Erythroblast (primary cell): Measurements from ENCODE around the gene CD47.

Source experiments
- DNase-seq, 2 experiments: peaks; one replicate each; lab custom pipeline; 2025; lab: John Stamatoyannopoulos, UW
- GATA1 ChIP-seq: IDR thresholded peaks from 2 replicates; pipeline ENCODE4 v1.6.1; 2011; ENCODE audit warnings: low read depth, mild to moderate bottlenecking, control low read depth, low read length, moderate library complexity
- POLR2A ChIP-seq: IDR thresholded peaks from 2 replicates; pipeline ENCODE4 v1.6.1; 2011; ENCODE audit warnings: mild to moderate bottlenecking, low read length

CD47 gene

GRCh38 chr3:107994956-107995715, 95.7 kb downstream of the CD47 start:
- TF ChIP-seq GATA1 (no peak), POLR2A (no peak)
- no peak for DNase-seq

GRCh38 chr3:107994181-107994580, 96.7 kb downstream of the CD47 start:
- no peak for TF ChIP-seq GATA1
- no peak for TF ChIP-seq POLR2A

DNA sequence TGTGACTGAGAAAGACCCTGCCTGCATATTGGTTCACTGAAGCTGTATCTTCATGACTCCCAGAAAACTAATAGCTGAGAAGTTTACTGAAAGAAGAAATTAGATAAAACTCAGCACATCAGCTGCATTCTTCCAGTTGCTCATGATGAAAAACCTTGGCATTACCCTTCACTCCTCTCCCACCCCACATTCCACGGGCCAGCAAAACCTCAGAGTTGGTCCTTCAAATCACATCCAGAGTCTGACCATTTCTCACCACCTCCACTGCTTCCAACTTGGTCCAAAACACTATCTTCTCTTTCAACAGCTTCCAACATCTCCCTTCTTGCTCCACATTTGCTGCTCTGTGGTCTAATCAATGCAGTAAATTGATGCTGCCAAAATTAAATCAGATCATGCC, 97.1 kb downstream of the CD47 start:
- no peak for DNase-seq

More at GRCh38 chr3:107994181-107994580, 96.7 kb downstream of the CD47 start:
- DNase-seq: no peak

More for the DNA sequence above, 97.1 kb downstream of the CD47 start:
- no peak for TF ChIP-seq POLR2A
- no peak for TF ChIP-seq GATA1
